K562 (cell line): ENCODE results near the gene KIF18B. TPM values are rescaled to one million over a fixed set of nuclear protein-coding genes. Genes with fewer than 3 reads are reported as not detected.

Experiments used
- CBFA2T2 ChIP-seq: fragments of 450-650 bp; conservative IDR thresholded peaks from 2 replicates; pipeline ENCODE4 v1.6.1; 2017; ENCODE audit warnings: mild to moderate bottlenecking
- CCNT2 ChIP-seq: IDR thresholded peaks from 2 replicates; pipeline ENCODE4 v1.6.1; 2011; ENCODE audit warnings: borderline replicate concordance, low read depth, mild to moderate bottlenecking, moderate library complexity, mixed read lengths, low read length; ENCODE audit not compliant: insufficient read length; ENCODE audit errors: extremely low read depth
- COPS2 ChIP-seq: fragments of 450-650 bp; conservative IDR thresholded peaks from 2 replicates; pipeline ENCODE4 v1.6.1; 2016; ENCODE audit warnings: mild to moderate bottlenecking, moderate library complexity
- E4F1 ChIP-seq: fragments of 250-450 bp; sonication (Bioruptor Pico); IDR thresholded peaks from 2 replicates; pipeline ENCODE4 v1.5.0; 2021; ENCODE audit warnings: mild to moderate bottlenecking, borderline replicate concordance
- GATA2 ChIP-seq: sonication (generic); formaldehyde crosslinking; IDR thresholded peaks from 2 replicates; pipeline ENCODE4 v1.4.0; 2020; ENCODE audit warnings: mild to moderate bottlenecking, missing genetic modification reagents
- GATAD2A ChIP-seq: fragments of 450-650 bp; IDR thresholded peaks from 2 replicates; pipeline ENCODE4 v1.6.1; 2017
- MBD2 ChIP-seq: sonication (generic); IDR thresholded peaks from 2 replicates; pipeline ENCODE4 v1.6.1; 2016; ENCODE audit warnings: low read depth, borderline replicate concordance
- RERE ChIP-seq: sonication (generic); formaldehyde crosslinking; IDR thresholded peaks from 2 replicates; pipeline ENCODE4 v1.8.0; 2023; ENCODE audit warnings: missing genetic modification reagents, mild to moderate bottlenecking, borderline replicate concordance
- TEAD1 ChIP-seq, 2 experiments: fragments of 450-650 bp in 1 of 2; sonication (generic) in 1 of 2; formaldehyde crosslinking; IDR thresholded peaks; 2 replicates each; pipeline versions ENCODE4 v1.4.0 to v1.8.0; 2020 to 2022; ENCODE audit warnings: mild to moderate bottlenecking in 2 of 2, missing genetic modification reagents in 1 of 2
- TFAM ChIP-seq: fragments of 250-450 bp; sonication (Bioruptor Pico); conservative IDR thresholded peaks from 2 replicates; pipeline ENCODE4 v1.5.0; 2021; ENCODE audit warnings: mild to moderate bottlenecking, moderate library complexity
- THAP7 ChIP-seq: fragments of 250-450 bp; sonication (Bioruptor Pico); IDR thresholded peaks from 2 replicates; pipeline ENCODE4 v1.5.0; 2021
- ZNF644 ChIP-seq: fragments of 200-800 bp; sonication (Bioruptor generic); IDR thresholded peaks from 2 replicates; pipeline ENCODE4 v1.6.1; 2016; ENCODE audit warnings: low read depth, missing genetic modification characterization, missing compliant biosample characterization
- ZNF764 ChIP-seq: fragments of 250-450 bp; sonication (Bioruptor Pico); IDR thresholded peaks from 2 replicates; pipeline ENCODE4 v1.4.0; 2020; ENCODE audit warnings: low read depth, mild to moderate bottlenecking, moderate library complexity
- ZSCAN29 ChIP-seq: fragments of 450-650 bp; IDR thresholded peaks from 2 replicates; pipeline ENCODE4 v1.6.1; 2017
- polyA plus RNA-seq, 8 experiments: library from polyadenylated mRNA; depleted of rRNA in 4 of 8; stranded (reverse) in 5 of 8; unstranded in 3 of 8; fragments of >200 nt; fragmentation: Nextera tagmentation in 2 of 8; fragmentation: Illumina TruSeq in 1 of 8; extraction: Ambion mirVana in 2 of 8; extraction: Trizol in 1 of 8; gene quantifications; 2 replicates each; pipeline versions ENCODE4 v1.2.1 to v1.2.3, GENCODE V29; 2011 to 2014; ENCODE audit warnings: inconsistent platforms in 1 of 8, missing spikeins in 1 of 8
- total RNA-seq, 7 experiments: library from RNA; depleted of rRNA in 6 of 7; stranded (reverse); fragments of >200 nt in 6 of 7; fragmentation: Illumina TruSeq in 2 of 7; extraction: Trizol in 2 of 7; gene quantifications; 2 replicates each; pipeline versions ENCODE4 v1.2.1 to v1.2.3, GENCODE V29; 2011 to 2021; ENCODE audit warnings: low replicate concordance in 1 of 7
- TF ChIP-seq, protein P1 (sequence below): fragments of 200-800 bp; sonication (Bioruptor generic); IDR thresholded peaks from 2 replicates; pipeline ENCODE4 v1.6.1; 2017; ENCODE audit warnings: missing genetic modification characterization, missing compliant biosample characterization

Gene KIF18B
- total and polyA plus RNA-seq, 9 of the 15 experiments (the other 6 are each of a cell fraction or from before 2014, with no cell fraction given): 2.0 to 42.8 (median 13.2) TPM

GRCh38 chr17:44906763-44907728, 40.5 kb downstream of the KIF18B start (continued):
- TF ChIP-seq COPS2 (no peak), CCNT2 (no peak), ZSCAN29 (peak; percentile 19; the same call in 1 of the 2 replicates), TFAM (CRISPR knock-in tag) (no peak), ZNF764 (CRISPR knock-in tag) (no peak), CBFA2T2 (peak; percentile 79), TEAD1 (CRISPR knock-in tag; IDR thresholded peaks at IDR 0.05) (0 out of 4 replicates have a peak, but pooled peaks of 1 of the 2 experiments have one; percentile 7), RERE (CRISPR knock-in tag) (no peak), MBD2 (0 out of 2 replicates have a peak, but pooled peaks have one; percentile 49), ZNF644 (tag) (peak; percentile 64; the same call in 1 of the 2 replicates), GATA2 (CRISPR knock-in tag) (peak; percentile 45; the same call in 1 of the 2 replicates), E4F1 (CRISPR knock-in tag) (no peak), GATAD2A (no peak), THAP7 (CRISPR knock-in tag) (no peak)
- TF ChIP-seq, protein P1, sequence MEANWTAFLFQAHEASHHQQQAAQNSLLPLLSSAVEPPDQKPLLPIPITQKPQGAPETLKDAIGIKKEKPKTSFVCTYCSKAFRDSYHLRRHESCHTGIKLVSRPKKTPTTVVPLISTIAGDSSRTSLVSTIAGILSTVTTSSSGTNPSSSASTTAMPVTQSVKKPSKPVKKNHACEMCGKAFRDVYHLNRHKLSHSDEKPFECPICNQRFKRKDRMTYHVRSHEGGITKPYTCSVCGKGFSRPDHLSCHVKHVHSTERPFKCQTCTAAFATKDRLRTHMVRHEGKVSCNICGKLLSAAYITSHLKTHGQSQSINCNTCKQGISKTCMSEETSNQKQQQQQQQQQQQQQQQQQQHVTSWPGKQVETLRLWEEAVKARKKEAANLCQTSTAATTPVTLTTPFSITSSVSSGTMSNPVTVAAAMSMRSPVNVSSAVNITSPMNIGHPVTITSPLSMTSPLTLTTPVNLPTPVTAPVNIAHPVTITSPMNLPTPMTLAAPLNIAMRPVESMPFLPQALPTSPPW (CRISPR knock-in tag): peak; percentile 52; the same call in 1 of the 2 replicates
